ENCODE data around the gene OR5AL1.
"Not testable (repeated sequence)": the region's sequence is repeated elsewhere in the genome, so short reads cannot be mapped to it uniquely, and the experiment has no call there.

Gene OR5AL1

DNA sequence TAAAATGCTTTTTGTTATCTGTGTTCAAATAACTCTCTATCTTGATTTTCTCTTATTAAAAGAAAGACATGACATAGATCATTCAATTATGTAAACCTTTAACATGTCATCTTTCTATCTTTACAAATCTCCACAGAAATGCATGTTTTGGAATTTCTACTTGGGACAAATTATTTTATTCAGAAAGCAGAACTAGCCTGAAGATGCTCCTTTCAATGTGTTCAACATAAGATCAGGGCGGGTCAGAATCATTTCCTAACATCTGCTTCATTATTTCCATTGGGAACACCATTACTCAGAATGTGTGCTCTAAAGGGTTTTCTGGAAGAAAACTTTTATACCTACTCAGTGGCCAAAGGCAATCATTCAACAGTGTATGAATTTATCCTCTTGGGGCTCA is at the start of gene OR5AL1:
TSS of gene OR5AL1 (plus strand) at position 301 of the 400 bp plus-strand sequence.
- H3K4me3 ChIP-seq (ENCODE audit: control insufficient read depth, low read depth, low read length) = no peak within 1 kb of the TSS
- DNase-seq (ENCODE audit: low read depth) = no peak
- TF ChIP-seq, protein P1, sequence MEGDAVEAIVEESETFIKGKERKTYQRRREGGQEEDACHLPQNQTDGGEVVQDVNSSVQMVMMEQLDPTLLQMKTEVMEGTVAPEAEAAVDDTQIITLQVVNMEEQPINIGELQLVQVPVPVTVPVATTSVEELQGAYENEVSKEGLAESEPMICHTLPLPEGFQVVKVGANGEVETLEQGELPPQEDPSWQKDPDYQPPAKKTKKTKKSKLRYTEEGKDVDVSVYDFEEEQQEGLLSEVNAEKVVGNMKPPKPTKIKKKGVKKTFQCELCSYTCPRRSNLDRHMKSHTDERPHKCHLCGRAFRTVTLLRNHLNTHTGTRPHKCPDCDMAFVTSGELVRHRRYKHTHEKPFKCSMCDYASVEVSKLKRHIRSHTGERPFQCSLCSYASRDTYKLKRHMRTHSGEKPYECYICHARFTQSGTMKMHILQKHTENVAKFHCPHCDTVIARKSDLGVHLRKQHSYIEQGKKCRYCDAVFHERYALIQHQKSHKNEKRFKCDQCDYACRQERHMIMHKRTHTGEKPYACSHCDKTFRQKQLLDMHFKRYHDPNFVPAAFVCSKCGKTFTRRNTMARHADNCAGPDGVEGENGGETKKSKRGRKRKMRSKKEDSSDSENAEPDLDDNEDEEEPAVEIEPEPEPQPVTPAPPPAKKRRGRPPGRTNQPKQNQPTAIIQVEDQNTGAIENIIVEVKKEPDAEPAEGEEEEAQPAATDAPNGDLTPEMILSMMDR (conservative IDR thresholded peaks at IDR 0.05; ENCODE audit: control insufficient read depth, insufficient read depth, low read depth, low read length) = no peak

DNA sequence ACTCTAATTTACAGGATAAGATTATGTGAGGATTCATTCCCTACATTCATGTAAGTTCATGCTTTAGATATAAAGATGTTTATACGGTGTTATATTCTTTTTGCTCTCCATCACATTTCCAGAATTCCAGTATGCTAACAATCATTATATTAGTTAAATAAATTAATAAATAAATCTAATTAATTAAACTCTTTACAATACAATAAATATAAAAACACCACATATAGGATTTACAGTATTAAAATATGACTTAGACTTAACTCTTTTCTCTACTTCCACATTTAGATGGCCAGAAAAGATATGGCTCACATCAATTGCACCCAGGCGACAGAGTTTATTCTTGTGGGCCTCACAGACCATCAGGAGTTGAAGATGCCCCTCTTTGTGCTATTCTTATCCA is 37.2 kb upstream of the OR5AL1 start, which contains the start of gene OR8U1:
TSS of gene OR8U1 (plus strand) at position 301 of the 400 bp plus-strand sequence. CDS start at position 301, 0 bp downstream.
- H3K4me3 ChIP-seq (ENCODE audit: control insufficient read depth, low read depth, low read length) = no peak within 1 kb of the TSS
- TF ChIP-seq, protein P1 (conservative IDR thresholded peaks at IDR 0.05; ENCODE audit: control insufficient read depth, insufficient read depth, low read depth, low read length) = no peak
- DNase-seq (ENCODE audit: low read depth) = no peak

DNA sequence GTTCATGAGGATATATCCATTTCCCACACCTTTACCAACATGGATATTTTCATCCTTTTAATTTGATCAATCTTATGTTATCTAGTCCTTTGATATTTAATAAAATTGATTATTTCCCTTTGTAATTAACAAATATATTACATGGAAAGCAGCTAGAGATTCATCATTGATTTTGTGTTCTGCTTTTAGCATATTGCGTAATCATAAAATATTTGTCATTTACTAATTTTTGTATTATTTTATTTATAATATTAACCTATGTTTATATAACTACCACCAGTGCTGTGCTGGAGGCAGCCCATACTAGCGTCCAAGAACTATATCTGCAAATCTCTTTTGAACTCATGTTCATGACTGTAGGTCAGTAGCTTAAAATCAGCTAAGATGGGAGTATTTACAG is 32.4 kb upstream of the OR5AL1 start:
- TF ChIP-seq, protein P1 (conservative IDR thresholded peaks at IDR 0.05; ENCODE audit: control insufficient read depth, insufficient read depth, low read depth, low read length) = no peak
- H3K4me3 ChIP-seq (ENCODE audit: control insufficient read depth, low read depth, low read length) = no peak overlapping the region
- no peak for DNase-seq (ENCODE audit: low read depth)

DNA sequence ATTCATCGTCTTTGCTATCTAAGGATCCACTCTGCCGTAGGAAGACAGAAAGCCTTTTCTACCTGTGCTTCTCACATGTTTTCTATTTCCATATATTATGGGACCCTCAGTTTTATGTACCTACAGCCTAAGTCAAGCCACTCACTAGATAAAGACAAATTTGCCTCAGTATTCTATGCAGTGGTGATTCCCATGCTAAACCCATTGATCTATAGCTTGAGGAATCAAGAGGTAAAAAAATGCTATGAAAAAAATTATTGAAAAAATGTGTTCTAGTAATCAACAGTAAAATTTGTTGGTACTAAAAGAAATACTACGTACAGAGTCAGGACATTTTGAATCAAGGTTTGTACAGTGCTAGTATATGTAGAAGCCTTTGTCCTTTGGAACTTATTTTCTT is 18.1 kb upstream of the OR5AL1 start:
- H3K4me3 ChIP-seq (ENCODE audit: control insufficient read depth, low read depth, low read length) = no peak overlapping the region

DNA sequence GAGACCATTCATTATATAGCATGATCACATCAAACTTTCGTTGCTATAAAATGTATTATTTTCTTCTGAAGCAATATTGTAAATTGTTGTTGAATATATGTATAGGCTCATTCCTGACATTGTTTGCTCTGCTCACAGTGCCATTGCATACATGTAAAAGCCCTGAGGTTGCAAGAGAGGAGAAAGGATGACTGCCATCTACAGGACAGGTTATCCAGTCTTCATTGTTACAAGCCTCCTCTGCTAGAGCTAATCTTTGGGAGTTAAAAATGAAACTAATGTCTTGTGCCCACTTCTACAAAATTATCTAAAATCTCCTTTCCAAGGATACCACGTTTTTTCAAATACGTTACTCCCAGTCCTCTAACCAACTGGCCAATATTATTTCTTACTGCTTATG is 16.4 kb upstream of the OR5AL1 start:
- TF ChIP-seq, protein P1 (conservative IDR thresholded peaks at IDR 0.05; ENCODE audit: control insufficient read depth, insufficient read depth, low read depth, low read length) = no peak
- H3K4me3 ChIP-seq (ENCODE audit: control insufficient read depth, low read depth, low read length) = no peak overlapping the region
- no peak for DNase-seq (ENCODE audit: low read depth)

More for the DNA sequence above, 18.1 kb upstream of the OR5AL1 start:
- TF ChIP-seq, protein P1 (conservative IDR thresholded peaks at IDR 0.05; ENCODE audit: control insufficient read depth, insufficient read depth, low read depth, low read length) = no peak
- DNase-seq (ENCODE audit: low read depth) = no peak

DNA sequence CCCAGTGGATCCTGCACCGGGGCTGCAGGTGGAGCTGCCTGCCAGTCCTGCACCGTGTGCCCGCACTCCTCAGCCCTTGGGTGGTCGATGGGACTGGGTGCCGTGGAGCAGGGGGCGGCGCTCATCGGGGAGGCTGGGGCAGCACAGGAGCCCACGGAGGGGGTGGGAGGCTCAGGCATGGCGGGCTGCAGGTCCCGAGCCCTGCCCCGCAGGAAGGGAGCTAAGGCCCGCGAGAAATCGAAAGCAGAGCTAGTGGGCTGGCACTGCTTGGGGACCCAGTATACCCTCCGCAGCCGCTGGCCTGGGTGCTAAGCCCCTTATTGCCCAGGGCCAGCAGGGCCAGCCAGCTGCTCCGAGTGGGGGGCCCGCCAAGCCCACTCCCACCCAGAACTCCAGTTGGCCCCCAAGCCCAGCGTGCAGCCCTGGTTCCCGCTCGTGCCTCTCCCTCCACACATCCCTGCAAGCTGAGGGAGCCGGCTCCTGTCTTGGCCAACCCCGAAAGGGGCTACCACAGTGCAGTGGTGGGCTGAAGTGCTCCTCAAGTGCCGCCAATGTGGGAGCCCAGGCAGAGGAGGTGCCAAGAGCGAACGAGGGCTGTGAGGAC is 10.5 kb upstream of the OR5AL1 start:
- DNase-seq (ENCODE audit: low read depth) = not testable (repeated sequence)

DNA sequence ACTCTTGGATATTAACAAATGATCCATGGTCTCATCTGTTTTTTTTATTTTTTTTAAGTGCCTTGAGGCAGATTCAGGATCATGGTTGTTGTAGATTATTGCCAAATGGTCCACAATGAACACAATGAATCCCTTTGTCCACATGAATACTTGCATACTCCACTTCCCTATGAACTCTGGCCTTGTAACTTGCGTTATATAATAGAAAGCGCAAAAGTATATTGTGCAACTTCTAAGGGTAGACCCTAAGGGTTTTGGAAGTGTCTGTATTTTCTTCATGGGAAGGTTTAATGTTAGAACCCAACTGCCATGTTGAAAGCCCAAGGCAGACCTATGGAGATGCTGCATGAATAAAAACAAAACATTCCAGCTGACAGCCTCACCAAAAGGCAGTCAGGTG is 8.1 kb upstream of the OR5AL1 start:
- TF ChIP-seq, protein P1 (conservative IDR thresholded peaks at IDR 0.05; ENCODE audit: control insufficient read depth, insufficient read depth, low read depth, low read length) = no peak
- H3K4me3 ChIP-seq (ENCODE audit: control insufficient read depth, low read depth, low read length) = no peak overlapping the region
- no peak for DNase-seq (ENCODE audit: low read depth)

More for the DNA sequence above, 10.5 kb upstream of the OR5AL1 start:
- not testable (repeated sequence) for H3K4me3 ChIP-seq (ENCODE audit: control insufficient read depth, low read depth, low read length)
